Gastrocnemius medialis (tissue), 4 donors: ENCODE data around the gene RNF175. TPM values are rescaled to one million over a fixed set of nuclear protein-coding genes. Genes with fewer than 3 reads are reported as not detected.
"Not testable (repeated sequence)": the region's sequence is repeated elsewhere in the genome, so short reads cannot be mapped to it uniquely, and the experiment has no call there.

ENCODE experiments used
- ATAC-seq, 2 donors: fragments of 150-250 bp; one replicate each; pipeline ENCODE4 v1.9.1; 2016
- DNase-seq, 2 donors: peaks; one replicate each; pipeline ENCODE4 v3.0.0-alpha.2; 2019
- H3K27ac ChIP-seq, 4 donors: fragments of 200-600 bp; sonication (generic); 1 replicate in 1 of 4; 2 replicates in 3 of 4; pipeline ENCODE4 v1.5.1; 2016 to 2018; ENCODE audit warnings: mild to moderate bottlenecking in 2 of 4, moderate library complexity in 1 of 4
- H3K27me3 ChIP-seq, 3 donors: fragments of 200-600 bp; sonication (generic) in 2 of 3; 1 replicate in 1 of 3; 2 replicates in 2 of 3; pipeline versions ENCODE4 v1.5.1 to v1.6.0; 2016 to 2019; ENCODE audit warnings: mild to moderate bottlenecking in 1 of 3, moderate library complexity in 1 of 3
- H3K36me3 ChIP-seq, 2 donors: fragments of 200-600 bp; sonication (generic) in 1 of 2; one replicate each; pipeline ENCODE4 v1.5.1; 2017 to 2018
- H3K4me1 ChIP-seq, 2 donors: fragments of 200-600 bp; sonication (generic) in 1 of 2; one replicate each; pipeline ENCODE4 v1.5.1; 2016 to 2017; ENCODE audit warnings: mild to moderate bottlenecking in 2 of 2
- H3K4me3 ChIP-seq, 4 donors: fragments of 200-600 bp; sonication (generic) in 3 of 4; 1 replicate in 1 of 4; 2 replicates in 3 of 4; pipeline ENCODE4 v1.5.1; 2016 to 2019; ENCODE audit warnings: mild to moderate bottlenecking in 2 of 4
- H3K9me3 ChIP-seq, 3 donors: fragments of 200-600 bp; sonication (generic) in 2 of 3; 1 replicate in 1 of 3; 2 replicates in 2 of 3; pipeline ENCODE4 v1.5.1; 2016 to 2019
- CTCF ChIP-seq, 5 experiments: fragments of 450-650 bp in 3 of 5; fragments of 200-600 bp in 2 of 5; sonication (generic) in 2 of 5; IDR thresholded peaks in 4 of 5; conservative IDR thresholded peaks in 1 of 5; 1 replicate in 4 of 5; 2 replicates in 1 of 5; pipeline ENCODE4 v1.5.1; 2016 to 2019; ENCODE audit warnings: antibody characterized with exemption in 5 of 5, mild to moderate bottlenecking in 3 of 5, moderate library complexity in 3 of 5
- POLR2A ChIP-seq, 2 donors: fragments of 450-650 bp; IDR thresholded peaks; one replicate each; pipeline ENCODE4 v1.6.1; 2017; ENCODE audit warnings: antibody characterized with exemption in 2 of 2, mild to moderate bottlenecking in 2 of 2, moderate library complexity in 2 of 2
- in situ Hi-C, 4 donors: fragments of 200-750 bp; cut with MboI; loops; one replicate each; pipeline versions ENCODE4 v1.15.0 to v1.8.0; 2017; ENCODE audit warnings: low sequenced_read_pairs in 4 of 4
- intact Hi-C: fragments of 100-400 bp; cut with DNase I; formaldehyde crosslinking; loops from one replicate; pipeline ENCODE4 v1.15.1; 2023; ENCODE audit warnings: low total_unique reads
- total RNA-seq, 4 donors: library from RNA; depleted of rRNA; stranded (reverse); fragments of >200 nt; gene quantifications; one replicate each; pipeline versions ENCODE4 v1.1.0 to v1.2.3, GENCODE V29; 2016

The RNF175 gene
- total RNA-seq, 4 donors from 2014 or later: 1.2 TPM; not detected in 3

- ATAC-seq: no peak
- Histone ChIP-seq H3K4me3 (no peak overlapping the region), H3K27ac (no peak overlapping the region), H3K36me3 (no peaks in the 10 kb centered on the region), H3K9me3 (no peaks in the 10 kb centered on the region), H3K4me1 (no peaks in the 10 kb centered on the region), H3K27me3 (no peaks in the 10 kb centered on the region)
- no peak for TF ChIP-seq CTCF (IDR thresholded peaks at IDR 0.05 in 4 of 5, conservative IDR thresholded peaks at IDR 0.05 in 1 of 5)
- no peak for TF ChIP-seq POLR2A (IDR thresholded peaks at IDR 0.05)
- in situ Hi-C loops (no loop called here), intact Hi-C loops (no loop called here)
- no peak for DNase-seq
These were observed 83.3 kb downstream of the RNF175 start for GRCh38 chr4:153676486-153676885.

- Histone ChIP-seq H3K27me3 (no peaks in the 10 kb centered on the region), H3K4me1 (no peaks in the 10 kb centered on the region), H3K36me3 (no peaks in the 10 kb centered on the region), H3K27ac (no peak overlapping the region), H3K4me3 (no peak overlapping the region), H3K9me3 (no peaks in the 10 kb centered on the region)
- DNase-seq (no peak), ATAC-seq (no peak)
- intact Hi-C loops (no loop called here), in situ Hi-C loops (no loop called here)
- TF ChIP-seq POLR2A (IDR thresholded peaks at IDR 0.05) (no peak), CTCF (IDR thresholded peaks at IDR 0.05 in 4 of 5, conservative IDR thresholded peaks at IDR 0.05 in 1 of 5) (no peak)
These were observed 90.0 kb downstream of the RNF175 start for GRCh38 chr4:153669838-153670237.

- in situ Hi-C loops (no loop called here), intact Hi-C loops (no loop called here)
- H3K36me3 ChIP-seq: no peaks in the 10 kb centered on the region
- TF ChIP-seq POLR2A (IDR thresholded peaks at IDR 0.05) (no peak), CTCF (IDR thresholded peaks at IDR 0.05 in 4 of 5, conservative IDR thresholded peaks at IDR 0.05 in 1 of 5) (no peak)
- no peak overlapping the region for H3K4me3 ChIP-seq
- no peak for ATAC-seq
- H3K4me1 ChIP-seq: no peaks in the 10 kb centered on the region
- no peak for DNase-seq
- H3K27me3 ChIP-seq: no peaks in the 10 kb centered on the region
- H3K9me3 ChIP-seq: no peaks in the 10 kb centered on the region
- no peak overlapping the region for H3K27ac ChIP-seq
These were observed 91.2 kb downstream of the RNF175 start for GRCh38 chr4:153668647-153669046.

GRCh38 chr4:153666505-153666904 is 93.3 kb downstream of the RNF175 start:
- intact Hi-C loops, DNase-seq, ATAC-seq: not testable (repeated sequence)

GRCh38 chr4:153663667-153664066 is 96.2 kb downstream of the RNF175 start:
- intact Hi-C loops (no loop called here), in situ Hi-C loops (no loop called here)
- H3K4me3 ChIP-seq: no peak overlapping the region
- no peaks in the 10 kb centered on the region for H3K9me3 ChIP-seq
- peaks cover 3 to 11% of the 10 kb centered on the region in 2 donors for H3K4me1 ChIP-seq
- no peaks in the 10 kb centered on the region for H3K27me3 ChIP-seq
- TF ChIP-seq CTCF (IDR thresholded peaks at IDR 0.05 in 4 of 5, conservative IDR thresholded peaks at IDR 0.05 in 1 of 5): no peak
- TF ChIP-seq POLR2A (IDR thresholded peaks at IDR 0.05): no peak
- ATAC-seq (no peak), DNase-seq (no peak)
- H3K27ac ChIP-seq: no peak overlapping the region
- H3K36me3 ChIP-seq: no peaks in the 10 kb centered on the region

More at GRCh38 chr4:153666505-153666904, 93.3 kb downstream of the RNF175 start:
- H3K4me1 ChIP-seq, H3K27me3 ChIP-seq, H3K9me3 ChIP-seq, H3K36me3 ChIP-seq, in situ Hi-C loops, H3K4me3 ChIP-seq, H3K27ac ChIP-seq: not testable (repeated sequence)
